H1 (cell line): ENCODE results near the gene USB1. TPM values are rescaled to one million over a fixed set of nuclear protein-coding genes. Genes with fewer than 3 reads are reported as not detected.

Experiments used
- BCL11A ChIP-seq, 2 experiments: IDR thresholded peaks; one replicate each; pipeline ENCODE4 v1.6.1; 2011; ENCODE audit warnings: low read depth in 2 of 2, low read length in 2 of 2, mild to moderate bottlenecking in 2 of 2
- CBX5 ChIP-seq: fragments of 300-800, 300-1000 bp; sonication (generic); IDR thresholded peaks from 2 replicates; pipeline ENCODE4 v1.7.1; 2016; ENCODE audit warnings: antibody characterized with exemption, low read length, low read depth
- CHD2 ChIP-seq: IDR thresholded peaks from 2 replicates; pipeline ENCODE4 v1.6.1; 2012; ENCODE audit warnings: low read length, improper control_type of control experiment
- FOSL1 ChIP-seq: IDR thresholded peaks from 2 replicates; pipeline ENCODE4 v1.6.1; 2011; ENCODE audit warnings: mild to moderate bottlenecking, low read depth, low read length, moderate library complexity; ENCODE audit not compliant: insufficient read depth
- GABPA ChIP-seq: IDR thresholded peaks from 2 replicates; pipeline ENCODE4 v1.6.1; 2011; ENCODE audit warnings: mild to moderate bottlenecking, low read length, moderate library complexity, borderline replicate concordance; ENCODE audit not compliant: insufficient read depth
- NANOG ChIP-seq: IDR thresholded peaks from 2 replicates; pipeline ENCODE4 v1.6.1; 2011; ENCODE audit warnings: low read length, low read depth, mild to moderate bottlenecking, inconsistent platforms; ENCODE audit not compliant: insufficient read depth, poor library complexity, severe bottlenecking
- POU5F1 ChIP-seq: IDR thresholded peaks from 2 replicates; pipeline ENCODE4 v1.6.1; 2011; ENCODE audit warnings: low read depth, mild to moderate bottlenecking, low read length, moderate library complexity
- RBBP5 ChIP-seq: IDR thresholded peaks from 2 replicates; pipeline ENCODE4 v1.7.1; 2012; ENCODE audit warnings: low read depth, mild to moderate bottlenecking, inconsistent platforms, low read length, moderate library complexity, borderline replicate concordance
- SP2 ChIP-seq: IDR thresholded peaks from 2 replicates; pipeline ENCODE4 v1.6.1; 2012; ENCODE audit warnings: mild to moderate bottlenecking, low read length, inconsistent platforms
- TBP ChIP-seq: IDR thresholded peaks from 2 replicates; pipeline ENCODE4 v1.6.1; 2011; ENCODE audit warnings: low read depth, low read length, improper control_type of control experiment
- TCF12 ChIP-seq: IDR thresholded peaks from 2 replicates; pipeline ENCODE4 v1.6.1; 2011; ENCODE audit warnings: low read depth, mild to moderate bottlenecking, low read length
- polyA plus RNA-seq, 7 experiments: library from polyadenylated mRNA; depleted of rRNA in 3 of 7; stranded (reverse) in 5 of 7; unstranded in 2 of 7; fragments of >200 nt in 5 of 7; fragments of 200-250 nt in 2 of 7; gene quantifications; 1 replicate in 5 of 7; 2 replicates in 1 of 7; 4 replicates in 1 of 7; pipeline versions ENCODE4 v1.2.1 to v1.2.3, GENCODE V29; 2011 to 2013; ENCODE audit warnings: missing spikeins in 2 of 7, mixed read lengths in 2 of 7
- total RNA-seq: library from RNA; stranded (reverse); fragmentation: NEBNext Ultra II Directional; extraction: Animal tissue kit (Norgen Biotek cat#: 25700); gene quantifications from 2 replicates; pipeline ENCODE4 v1.2.1, GENCODE V29; 2021
- TF ChIP-seq, protein P1 (sequence below): fragments of 300-600 bp; sonication (generic); IDR thresholded peaks from 2 replicates; pipeline ENCODE4 v1.7.1; 2012; ENCODE audit warnings: low read length, moderate library complexity, mild to moderate bottlenecking, inconsistent platforms; ENCODE audit not compliant: insufficient replicate concordance

Gene USB1
- total and polyA plus RNA-seq, 2 of the 8 experiments (the other 6 are each of a cell fraction or from before 2014, with no cell fraction given) = 65.4 to 75.9 TPM

- TF ChIP-seq, protein P1, sequence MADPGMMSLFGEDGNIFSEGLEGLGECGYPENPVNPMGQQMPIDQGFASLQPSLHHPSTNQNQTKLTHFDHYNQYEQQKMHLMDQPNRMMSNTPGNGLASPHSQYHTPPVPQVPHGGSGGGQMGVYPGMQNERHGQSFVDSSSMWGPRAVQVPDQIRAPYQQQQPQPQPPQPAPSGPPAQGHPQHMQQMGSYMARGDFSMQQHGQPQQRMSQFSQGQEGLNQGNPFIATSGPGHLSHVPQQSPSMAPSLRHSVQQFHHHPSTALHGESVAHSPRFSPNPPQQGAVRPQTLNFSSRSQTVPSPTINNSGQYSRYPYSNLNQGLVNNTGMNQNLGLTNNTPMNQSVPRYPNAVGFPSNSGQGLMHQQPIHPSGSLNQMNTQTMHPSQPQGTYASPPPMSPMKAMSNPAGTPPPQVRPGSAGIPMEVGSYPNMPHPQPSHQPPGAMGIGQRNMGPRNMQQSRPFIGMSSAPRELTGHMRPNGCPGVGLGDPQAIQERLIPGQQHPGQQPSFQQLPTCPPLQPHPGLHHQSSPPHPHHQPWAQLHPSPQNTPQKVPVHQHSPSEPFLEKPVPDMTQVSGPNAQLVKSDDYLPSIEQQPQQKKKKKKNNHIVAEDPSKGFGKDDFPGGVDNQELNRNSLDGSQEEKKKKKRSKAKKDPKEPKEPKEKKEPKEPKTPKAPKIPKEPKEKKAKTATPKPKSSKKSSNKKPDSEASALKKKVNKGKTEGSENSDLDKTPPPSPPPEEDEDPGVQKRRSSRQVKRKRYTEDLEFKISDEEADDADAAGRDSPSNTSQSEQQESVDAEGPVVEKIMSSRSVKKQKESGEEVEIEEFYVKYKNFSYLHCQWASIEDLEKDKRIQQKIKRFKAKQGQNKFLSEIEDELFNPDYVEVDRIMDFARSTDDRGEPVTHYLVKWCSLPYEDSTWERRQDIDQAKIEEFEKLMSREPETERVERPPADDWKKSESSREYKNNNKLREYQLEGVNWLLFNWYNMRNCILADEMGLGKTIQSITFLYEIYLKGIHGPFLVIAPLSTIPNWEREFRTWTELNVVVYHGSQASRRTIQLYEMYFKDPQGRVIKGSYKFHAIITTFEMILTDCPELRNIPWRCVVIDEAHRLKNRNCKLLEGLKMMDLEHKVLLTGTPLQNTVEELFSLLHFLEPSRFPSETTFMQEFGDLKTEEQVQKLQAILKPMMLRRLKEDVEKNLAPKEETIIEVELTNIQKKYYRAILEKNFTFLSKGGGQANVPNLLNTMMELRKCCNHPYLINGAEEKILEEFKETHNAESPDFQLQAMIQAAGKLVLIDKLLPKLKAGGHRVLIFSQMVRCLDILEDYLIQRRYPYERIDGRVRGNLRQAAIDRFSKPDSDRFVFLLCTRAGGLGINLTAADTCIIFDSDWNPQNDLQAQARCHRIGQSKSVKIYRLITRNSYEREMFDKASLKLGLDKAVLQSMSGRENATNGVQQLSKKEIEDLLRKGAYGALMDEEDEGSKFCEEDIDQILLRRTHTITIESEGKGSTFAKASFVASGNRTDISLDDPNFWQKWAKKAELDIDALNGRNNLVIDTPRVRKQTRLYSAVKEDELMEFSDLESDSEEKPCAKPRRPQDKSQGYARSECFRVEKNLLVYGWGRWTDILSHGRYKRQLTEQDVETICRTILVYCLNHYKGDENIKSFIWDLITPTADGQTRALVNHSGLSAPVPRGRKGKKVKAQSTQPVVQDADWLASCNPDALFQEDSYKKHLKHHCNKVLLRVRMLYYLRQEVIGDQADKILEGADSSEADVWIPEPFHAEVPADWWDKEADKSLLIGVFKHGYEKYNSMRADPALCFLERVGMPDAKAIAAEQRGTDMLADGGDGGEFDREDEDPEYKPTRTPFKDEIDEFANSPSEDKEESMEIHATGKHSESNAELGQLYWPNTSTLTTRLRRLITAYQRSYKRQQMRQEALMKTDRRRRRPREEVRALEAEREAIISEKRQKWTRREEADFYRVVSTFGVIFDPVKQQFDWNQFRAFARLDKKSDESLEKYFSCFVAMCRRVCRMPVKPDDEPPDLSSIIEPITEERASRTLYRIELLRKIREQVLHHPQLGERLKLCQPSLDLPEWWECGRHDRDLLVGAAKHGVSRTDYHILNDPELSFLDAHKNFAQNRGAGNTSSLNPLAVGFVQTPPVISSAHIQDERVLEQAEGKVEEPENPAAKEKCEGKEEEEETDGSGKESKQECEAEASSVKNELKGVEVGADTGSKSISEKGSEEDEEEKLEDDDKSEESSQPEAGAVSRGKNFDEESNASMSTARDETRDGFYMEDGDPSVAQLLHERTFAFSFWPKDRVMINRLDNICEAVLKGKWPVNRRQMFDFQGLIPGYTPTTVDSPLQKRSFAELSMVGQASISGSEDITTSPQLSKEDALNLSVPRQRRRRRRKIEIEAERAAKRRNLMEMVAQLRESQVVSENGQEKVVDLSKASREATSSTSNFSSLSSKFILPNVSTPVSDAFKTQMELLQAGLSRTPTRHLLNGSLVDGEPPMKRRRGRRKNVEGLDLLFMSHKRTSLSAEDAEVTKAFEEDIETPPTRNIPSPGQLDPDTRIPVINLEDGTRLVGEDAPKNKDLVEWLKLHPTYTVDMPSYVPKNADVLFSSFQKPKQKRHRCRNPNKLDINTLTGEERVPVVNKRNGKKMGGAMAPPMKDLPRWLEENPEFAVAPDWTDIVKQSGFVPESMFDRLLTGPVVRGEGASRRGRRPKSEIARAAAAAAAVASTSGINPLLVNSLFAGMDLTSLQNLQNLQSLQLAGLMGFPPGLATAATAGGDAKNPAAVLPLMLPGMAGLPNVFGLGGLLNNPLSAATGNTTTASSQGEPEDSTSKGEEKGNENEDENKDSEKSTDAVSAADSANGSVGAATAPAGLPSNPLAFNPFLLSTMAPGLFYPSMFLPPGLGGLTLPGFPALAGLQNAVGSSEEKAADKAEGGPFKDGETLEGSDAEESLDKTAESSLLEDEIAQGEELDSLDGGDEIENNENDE = no peak
- TF ChIP-seq TCF12 (no peak), TBP (no peak), SP2 (no peak), CHD2 (no peak), GABPA (no peak), POU5F1 (no peak), CBX5 (no peak), FOSL1 (no peak), RBBP5 (no peak), BCL11A (IDR thresholded peaks at IDR 0.05; ENCODE audit: low read depth in 2 of 2, low read length in 2 of 2) (no peak), NANOG (no peak)
Observed at GRCh38 chr16:57981636-57982035, 19.6 kb upstream of the USB1 start (continued).
